Endodermal cell (in vitro differentiated cells): Measurements from ENCODE around the gene GEMIN5. TPM values are rescaled to one million over a fixed set of nuclear protein-coding genes. Genes with fewer than 3 reads are reported as not detected.

Experiments used
- DNase-seq: peaks from one replicate; pipeline ENCODE4 v3.0.0-alpha.2; 2017
- H3K27ac ChIP-seq: 2 replicates; pipeline ENCODE4 v1.5.1; 2013; ENCODE audit warnings: mild to moderate bottlenecking, low read depth, low read length, moderate library complexity
- H3K27me3 ChIP-seq: 2 replicates; pipeline ENCODE4 v1.6.1; 2013; ENCODE audit warnings: mild to moderate bottlenecking, low read length, moderate library complexity; ENCODE audit not compliant: insufficient read depth, control insufficient read depth, poor library complexity, severe bottlenecking
- H3K36me3 ChIP-seq: 2 replicates; pipeline ENCODE4 v1.7.0; 2013; ENCODE audit warnings: mild to moderate bottlenecking, low read length, moderate library complexity; ENCODE audit not compliant: control insufficient read depth, insufficient read depth
- H3K4me1 ChIP-seq: one replicate; pipeline ENCODE4 v1.7.0; 2013; ENCODE audit warnings: low read length; ENCODE audit not compliant: control insufficient read depth, insufficient read depth
- H3K4me3 ChIP-seq: 2 replicates; pipeline ENCODE4 v1.5.1; 2013; ENCODE audit warnings: mild to moderate bottlenecking, low read length, moderate library complexity
- H3K9ac ChIP-seq: 2 replicates; pipeline ENCODE4 v1.6.1; 2013; ENCODE audit warnings: mild to moderate bottlenecking, low read length, moderate library complexity; ENCODE audit not compliant: poor library complexity, severe bottlenecking; ENCODE audit errors: extremely low read depth
- H3K9me3 ChIP-seq: 2 replicates; pipeline ENCODE4 v1.6.1; 2013; ENCODE audit warnings: mild to moderate bottlenecking, low read length, moderate library complexity; ENCODE audit not compliant: control insufficient read depth
- H3K27ac Mint-ChIP-seq: 2 replicates; pipeline ENCODE4 v1.8.0; 2020; ENCODE audit warnings: mixed read lengths
- H3K27me3 Mint-ChIP-seq: 2 replicates; pipeline ENCODE4 v1.8.0; 2021; ENCODE audit warnings: mild to moderate bottlenecking, mixed read lengths; ENCODE audit not compliant: insufficient read depth
- H3K36me3 Mint-ChIP-seq: 2 replicates; pipeline ENCODE4 v1.8.0; 2020; ENCODE audit warnings: low read depth, mixed read lengths
- H3K4me1 Mint-ChIP-seq: 2 replicates; pipeline ENCODE4 v1.8.0; 2020; ENCODE audit warnings: mixed read lengths
- H3K4me3 Mint-ChIP-seq: 2 replicates; pipeline ENCODE4 v1.8.0; 2020; ENCODE audit warnings: mild to moderate bottlenecking, moderate library complexity, mixed read lengths
- H3K9me3 Mint-ChIP-seq: 2 replicates; pipeline ENCODE4 v1.8.0; 2020; ENCODE audit warnings: mild to moderate bottlenecking, mixed read lengths
- CTCF ChIP-seq: fragments of 200-600 bp; sonication (generic); conservative IDR thresholded peaks from 2 replicates; pipeline ENCODE4 v1.5.0; 2021; ENCODE audit warnings: antibody characterized with exemption, mild to moderate bottlenecking
- WGBS, 2 experiments: methylation state at CpG; one replicate each; pipeline versions ENCODE4 v1.1.5 to v1.1.7; 2013; ENCODE audit warnings: missing lambda C conversion rate in 2 of 2, mixed read lengths in 1 of 2; ENCODE audit not compliant: insufficient coverage in 1 of 2, insufficient read length in 1 of 2; 5-methylcytosine and 5-hydroxymethylcytosine counted together
- total RNA-seq, 2 donors: library from RNA; stranded (reverse); fragmentation: NEBNext Ultra II Directional in 1 of 2; extraction: Animal tissue kit (Norgen Biotek cat#: 25700) in 1 of 2; gene quantifications; 2 replicates in 1 of 2; 3 replicates in 1 of 2; pipeline ENCODE4 v1.2.1, GENCODE V29; 2021

Gene GEMIN5
- total RNA-seq, 2 donors from 2014 or later, result 25.6 to 26.4 TPM

- TF ChIP-seq CTCF, result no peak
- Mint-ChIP-seq H3K27me3 (no peaks in the 10 kb centered on the region), H3K4me1 (peaks cover 8% of the 10 kb centered on the region), H3K36me3 (peaks cover 52% of the 10 kb centered on the region), H3K27ac (no peak overlapping the region), H3K4me3 (no peak overlapping the region), H3K9me3 (no peaks in the 10 kb centered on the region)
- Histone ChIP-seq H3K36me3 (peaks cover 89% of the 10 kb centered on the region), H3K27me3 (no peaks in the 10 kb centered on the region), H3K4me3 (no peak overlapping the region), H3K4me1 (no peaks in the 10 kb centered on the region), H3K9me3 (no peaks in the 10 kb centered on the region), H3K27ac (no peak overlapping the region), H3K9ac (no peak overlapping the region)
- no peak for DNase-seq
- 97% methylated on average over 3 of the region's 3 CpGs; no CpG with 5 or more reads in 1 of the 2 experiments for WGBS, 2 experiments
Measured at GRCh38 chr5:154966874-154967273, 28.9 kb upstream of the GEMIN5 start.

GRCh38 chr5:154966081-154966841 is 28.2 kb upstream of the GEMIN5 start:
- TF ChIP-seq CTCF, result no peak
- Mint-ChIP-seq H3K4me3 (no peak overlapping the region), H3K36me3 (peaks cover 55% of the 10 kb centered on the region), H3K4me1 (peaks cover 8% of the 10 kb centered on the region), H3K27ac (no peak overlapping the region), H3K27me3 (no peaks in the 10 kb centered on the region), H3K9me3 (no peaks in the 10 kb centered on the region)
- Histone ChIP-seq H3K4me1 (no peaks in the 10 kb centered on the region), H3K9ac (no peak overlapping the region), H3K4me3 (no peak overlapping the region), H3K9me3 (no peaks in the 10 kb centered on the region), H3K36me3 (peaks cover 95% of the 10 kb centered on the region), H3K27ac (no peak overlapping the region), H3K27me3 (no peaks in the 10 kb centered on the region)
- DNase-seq, result no peak
- WGBS, 2 experiments, result 92 to 94% methylated on average over 4 to 7 of the region's 7 CpGs

- DNase-seq, result no peak
- H3K9me3 Mint-ChIP-seq, result no peaks in the 10 kb centered on the region
- no CpG with 5 or more reads among the region's 1 CpG for WGBS, 2 experiments
- Histone ChIP-seq H3K27me3 (no peaks in the 10 kb centered on the region), H3K27ac (no peak overlapping the region), H3K9me3 (no peaks in the 10 kb centered on the region), H3K4me1 (no peaks in the 10 kb centered on the region), H3K36me3 (peaks cover 94% of the 10 kb centered on the region), H3K4me3 (no peak overlapping the region), H3K9ac (no peak overlapping the region)
- no peaks in the 10 kb centered on the region for H3K27me3 Mint-ChIP-seq
- H3K27ac Mint-ChIP-seq, result no peak overlapping the region
- peaks cover 53% of the 10 kb centered on the region for H3K36me3 Mint-ChIP-seq
- no peak overlapping the region for H3K4me3 Mint-ChIP-seq
- TF ChIP-seq CTCF, result no peak
- peaks cover 3% of the 10 kb centered on the region for H3K4me1 Mint-ChIP-seq
Measured at GRCh38 chr5:154962494-154962893, 24.5 kb upstream of the GEMIN5 start.
